OCI-LY1 (cell line): ENCODE results near the gene KRT73.

Source experiments
- H2AFZ ChIP-seq: fragments of 200-600 bp; sonication (generic), shearing (Covaris generic); 2 replicates; pipeline ENCODE4 v1.6.0; 2014; ENCODE audit warnings: antibody characterized with exemption, mild to moderate bottlenecking, low read length
- H3F3A ChIP-seq: fragments of 200-600 bp; sonication (generic), shearing (Covaris generic); 2 replicates; pipeline ENCODE4 v1.6.0; 2014; ENCODE audit warnings: mild to moderate bottlenecking, antibody characterized with exemption, low read length, moderate library complexity; ENCODE audit not compliant: insufficient read depth
- H3K27ac ChIP-seq: fragments of 200-600 bp; sonication (generic); 2 replicates; pipeline ENCODE4 v1.5.1; 2014; ENCODE audit warnings: low read length, mixed run types, mild to moderate bottlenecking, low read depth; ENCODE audit not compliant: poor library complexity, severe bottlenecking
- H3K27me3 ChIP-seq: fragments of 200-600 bp; sonication (generic); 2 replicates; pipeline ENCODE4 v1.6.0; 2014; ENCODE audit warnings: antibody characterized with exemption, mild to moderate bottlenecking, low read length, moderate library complexity; ENCODE audit not compliant: insufficient read depth
- H3K36me3 ChIP-seq: fragments of 200-600 bp; sonication (generic); 2 replicates; pipeline ENCODE4 v1.6.1; 2014; ENCODE audit warnings: mild to moderate bottlenecking, antibody characterized with exemption, low read length, moderate library complexity, mixed read lengths; ENCODE audit not compliant: insufficient read depth
- H3K4me1 ChIP-seq: fragments of 200-600 bp; sonication (generic); 2 replicates; pipeline ENCODE4 v1.5.1; 2014; ENCODE audit warnings: mild to moderate bottlenecking, low read length, moderate library complexity; ENCODE audit not compliant: insufficient read depth, severe bottlenecking
- H3K4me2 ChIP-seq: fragments of 200-600 bp; sonication (generic), shearing (Covaris generic); 2 replicates; pipeline ENCODE4 v1.6.1; 2014; ENCODE audit warnings: low read length
- H3K4me3 ChIP-seq: fragments of 200-600 bp; sonication (generic); 2 replicates; pipeline ENCODE4 v1.5.1; 2014; ENCODE audit warnings: low read length, low read depth, mild to moderate bottlenecking, mixed read lengths; ENCODE audit not compliant: poor library complexity, severe bottlenecking
- H3K79me2 ChIP-seq: fragments of 200-600 bp; shearing (Covaris generic); 2 replicates; pipeline ENCODE4 v1.6.1; 2016; ENCODE audit warnings: mixed run types, low read length, mixed read lengths; ENCODE audit not compliant: insufficient read depth
- H3K9ac ChIP-seq: fragments of 200-600 bp; sonication (generic), shearing (Covaris generic); 2 replicates; pipeline ENCODE4 v1.6.1; 2014; ENCODE audit warnings: mild to moderate bottlenecking, low read length, mixed read lengths
- H3K9me2 ChIP-seq: fragments of 200-600 bp; sonication (generic), shearing (Covaris generic); 2 replicates; pipeline ENCODE4 v1.6.1; 2014; ENCODE audit warnings: low read depth, mild to moderate bottlenecking, low read length, mixed read lengths
- H3K9me3 ChIP-seq: fragments of 200-600 bp; shearing (Covaris generic); 2 replicates; pipeline ENCODE4 v1.6.1; 2014; ENCODE audit warnings: low read length, mixed read lengths
- H4K20me1 ChIP-seq: fragments of 200-600 bp; sonication (generic), shearing (Covaris generic); 2 replicates; pipeline ENCODE4 v1.6.0; 2016; ENCODE audit warnings: mild to moderate bottlenecking, low read length; ENCODE audit not compliant: insufficient read depth
- EZH2 ChIP-seq: fragments of 200-600 bp; sonication (generic), shearing (Covaris generic); IDR thresholded peaks from 2 replicates; pipeline ENCODE4 v1.8.0; 2017; ENCODE audit warnings: borderline replicate concordance, mixed run types, mild to moderate bottlenecking, antibody characterized with exemption, low read length, moderate library complexity, mixed read lengths
- TF ChIP-seq, protein P1 (sequence below): fragments of 200-600 bp; sonication (generic), shearing (Covaris generic); IDR thresholded peaks from 2 replicates; pipeline ENCODE4 v1.5.1; 2017; ENCODE audit warnings: mild to moderate bottlenecking, antibody characterized with exemption, low read length, moderate library complexity, mixed read lengths

KRT73 gene

DNA sequence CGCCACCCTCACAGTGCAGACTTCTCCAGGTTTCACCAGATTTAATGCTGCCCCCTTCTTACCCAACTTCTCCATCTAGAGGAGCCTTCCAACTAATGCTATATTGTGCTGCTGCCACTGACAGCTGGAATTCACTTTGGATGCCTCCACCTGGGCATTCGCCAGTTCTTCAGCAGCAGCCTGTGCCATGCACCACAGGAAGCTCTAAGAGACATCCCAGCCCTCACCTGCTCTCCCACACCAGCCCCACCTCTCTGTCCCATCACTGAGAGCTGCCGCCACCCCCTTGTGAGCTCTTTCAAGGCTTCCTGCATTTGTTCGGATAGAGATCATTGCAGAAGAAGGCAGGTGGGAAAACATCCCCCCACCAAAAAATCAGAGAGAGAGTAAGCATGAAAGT is 38.3 kb upstream of the KRT73 start:
- no peaks in the 10 kb centered on the region for H4K20me1 ChIP-seq
- H3K9me2 ChIP-seq, result no peaks in the 10 kb centered on the region
- H3K9ac ChIP-seq, result no peak overlapping the region
- no peaks in the 10 kb centered on the region for H3K79me2 ChIP-seq
- H3K4me2 ChIP-seq, result no peak overlapping the region
- H3K36me3 ChIP-seq, result no peaks in the 10 kb centered on the region
- no peaks in the 10 kb centered on the region for H3K9me3 ChIP-seq
- no peak overlapping the region for H2AFZ ChIP-seq
- H3K27me3 ChIP-seq, result 0 out of 2 replicates have a peak, but pooled peaks cover 3% of the 10 kb centered on the region
- H3K27ac ChIP-seq, result no peak overlapping the region
- H3K4me3 ChIP-seq, result no peak overlapping the region
- no peaks in the 10 kb centered on the region for H3F3A ChIP-seq
- no peak for TF ChIP-seq EZH2
- TF ChIP-seq, protein P1, sequence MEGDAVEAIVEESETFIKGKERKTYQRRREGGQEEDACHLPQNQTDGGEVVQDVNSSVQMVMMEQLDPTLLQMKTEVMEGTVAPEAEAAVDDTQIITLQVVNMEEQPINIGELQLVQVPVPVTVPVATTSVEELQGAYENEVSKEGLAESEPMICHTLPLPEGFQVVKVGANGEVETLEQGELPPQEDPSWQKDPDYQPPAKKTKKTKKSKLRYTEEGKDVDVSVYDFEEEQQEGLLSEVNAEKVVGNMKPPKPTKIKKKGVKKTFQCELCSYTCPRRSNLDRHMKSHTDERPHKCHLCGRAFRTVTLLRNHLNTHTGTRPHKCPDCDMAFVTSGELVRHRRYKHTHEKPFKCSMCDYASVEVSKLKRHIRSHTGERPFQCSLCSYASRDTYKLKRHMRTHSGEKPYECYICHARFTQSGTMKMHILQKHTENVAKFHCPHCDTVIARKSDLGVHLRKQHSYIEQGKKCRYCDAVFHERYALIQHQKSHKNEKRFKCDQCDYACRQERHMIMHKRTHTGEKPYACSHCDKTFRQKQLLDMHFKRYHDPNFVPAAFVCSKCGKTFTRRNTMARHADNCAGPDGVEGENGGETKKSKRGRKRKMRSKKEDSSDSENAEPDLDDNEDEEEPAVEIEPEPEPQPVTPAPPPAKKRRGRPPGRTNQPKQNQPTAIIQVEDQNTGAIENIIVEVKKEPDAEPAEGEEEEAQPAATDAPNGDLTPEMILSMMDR, result no peak
- no peaks in the 10 kb centered on the region for H3K4me1 ChIP-seq

GRCh38 chr12:52655720-52656124 is 37.4 kb upstream of the KRT73 start:
- Histone ChIP-seq H3K9me3 (no peaks in the 10 kb centered on the region), H3K36me3 (no peaks in the 10 kb centered on the region), H3K9me2 (no peaks in the 10 kb centered on the region), H3K27me3 (0 out of 2 replicates have a peak, but pooled peaks cover 3% of the 10 kb centered on the region), H2AFZ (no peak overlapping the region), H3K79me2 (no peaks in the 10 kb centered on the region), H3K4me3 (no peak overlapping the region), H3K9ac (no peak overlapping the region), H3K4me1 (no peaks in the 10 kb centered on the region), H3K4me2 (no peak overlapping the region), H3F3A (no peaks in the 10 kb centered on the region), H3K27ac (no peak overlapping the region), H4K20me1 (no peaks in the 10 kb centered on the region)
- TF ChIP-seq, protein P1, result no peak
- TF ChIP-seq EZH2, result no peak

DNA sequence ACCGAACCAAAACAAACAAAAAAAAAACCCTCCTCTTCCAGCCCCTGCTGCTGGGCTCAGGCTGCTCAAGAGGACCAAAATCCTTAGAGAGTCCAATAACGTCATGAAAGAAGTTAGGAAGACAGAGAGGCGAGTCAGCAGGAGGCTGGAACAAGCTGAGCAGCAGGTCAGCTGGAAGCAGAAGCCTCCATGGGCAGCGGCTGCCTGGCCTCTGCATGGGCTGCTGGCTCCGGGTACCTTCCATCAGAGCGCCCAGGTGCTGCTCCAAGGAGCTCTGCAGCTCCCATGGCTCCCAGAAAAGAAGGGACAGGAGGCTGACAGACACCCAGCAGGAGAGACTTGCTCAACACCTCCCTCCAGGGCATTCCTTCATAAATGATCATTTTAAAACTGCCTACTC is 36.9 kb upstream of the KRT73 start:
- H3K9ac ChIP-seq, result no peak overlapping the region
- no peak overlapping the region for H3K4me3 ChIP-seq
- H3K9me2 ChIP-seq, result no peaks in the 10 kb centered on the region
- peaks cover 3% of the 10 kb centered on the region; the same call in 1 of the 2 replicates for H3K27me3 ChIP-seq
- H3K4me1 ChIP-seq, result no peaks in the 10 kb centered on the region
- no peaks in the 10 kb centered on the region for H3K36me3 ChIP-seq
- H3K9me3 ChIP-seq, result no peaks in the 10 kb centered on the region
- no peak overlapping the region for H3K27ac ChIP-seq
- no peak overlapping the region for H2AFZ ChIP-seq
- no peak overlapping the region for H3K4me2 ChIP-seq
- TF ChIP-seq, protein P1, result no peak
- TF ChIP-seq EZH2, result no peak
- H3K79me2 ChIP-seq, result no peaks in the 10 kb centered on the region
- H4K20me1 ChIP-seq, result no peaks in the 10 kb centered on the region
- no peaks in the 10 kb centered on the region for H3F3A ChIP-seq
